GM12878 (cell line): ENCODE data around the gene TAB2.

Experiments
- CTCF ChIP-seq, 3 experiments: IDR thresholded peaks in 2 of 3; conservative IDR thresholded peaks in 1 of 3; 2 replicates each; pipeline ENCODE4 v1.5.1; 2011; ENCODE audit warnings: low read depth in 3 of 3, low read length in 3 of 3, mild to moderate bottlenecking in 3 of 3, control low read depth in 2 of 3, moderate library complexity in 2 of 3, inconsistent platforms in 1 of 3, mixed read lengths in 1 of 3; ENCODE audit not compliant: control insufficient read depth in 2 of 3, insufficient read depth in 1 of 3; ENCODE audit errors: extremely low read depth in 1 of 3
- E2F8 ChIP-seq: fragments of 450-650 bp; IDR thresholded peaks from 2 replicates; pipeline ENCODE4 v1.6.1; 2018; ENCODE audit warnings: mild to moderate bottlenecking, low read depth, moderate library complexity; ENCODE audit not compliant: partially characterized antibody
- EP300 ChIP-seq, 2 experiments: fragments of 150-350 bp in 1 of 2; IDR thresholded peaks; 2 replicates each; pipeline ENCODE4 v1.6.1; 2011 to 2012; ENCODE audit warnings: low read depth in 2 of 2, low read length in 2 of 2, borderline replicate concordance in 1 of 2, improper control_type of control experiment in 1 of 2, inconsistent platforms in 1 of 2; ENCODE audit not compliant: control insufficient read depth in 1 of 2
- EZH2 ChIP-seq: IDR thresholded peaks from 2 replicates; pipeline ENCODE4 v1.6.1; 2012; ENCODE audit warnings: low read depth, mild to moderate bottlenecking, control low read depth, inconsistent platforms, low read length, borderline replicate concordance; ENCODE audit not compliant: control insufficient read depth
- NFYA ChIP-seq: IDR thresholded peaks from 2 replicates; pipeline ENCODE4 v1.6.1; 2011; ENCODE audit warnings: low read depth, mild to moderate bottlenecking, low read length, improper control_type of control experiment, borderline replicate concordance
- ZZZ3 ChIP-seq: IDR thresholded peaks from 2 replicates; pipeline ENCODE4 v1.6.1; 2011; ENCODE audit warnings: low read depth; ENCODE audit not compliant: control insufficient read depth, insufficient read length

- TF ChIP-seq CTCF (IDR thresholded peaks at IDR 0.05 in 2 of 3, conservative IDR thresholded peaks at IDR 0.05 in 1 of 3; ENCODE audit: control insufficient read depth in 2 of 3, extremely low read depth in 1 of 3, insufficient read depth in 1 of 3, low read depth in 3 of 3, low read length in 3 of 3), result no peak
- TF ChIP-seq EZH2, result no peak
- no peak for TF ChIP-seq NFYA
- no peak for TF ChIP-seq EP300 (IDR thresholded peaks at IDR 0.05; ENCODE audit: borderline replicate concordance in 1 of 2, control insufficient read depth in 1 of 2, low read depth in 2 of 2, low read length in 2 of 2)
- TF ChIP-seq E2F8, result no peak
- TF ChIP-seq ZZZ3, result no peak
Observed at GRCh38 chr6:149303468-149303867, 14.0 kb upstream of the TAB2 start.
